Pulmonary artery endothelial cell (primary cell): Measurements from ENCODE around the gene RAB40B. TPM values are rescaled to one million over a fixed set of nuclear protein-coding genes. Genes with fewer than 3 reads are reported as not detected.
A peak's percentile ranks its signal among the peaks of the same experiment; 100 is the strongest.

ENCODE experiments used
- DNase-seq: peaks from one replicate; pipeline ENCODE4 v3.0.0-alpha.2; 2011; ENCODE audit warnings: low read depth, low spot score
- total RNA-seq: library from RNA; depleted of rRNA; stranded (reverse); fragments of >200 nt; gene quantifications from 2 replicates; pipeline ENCODE4 v1.2.3, GENCODE V29; 2014

Gene RAB40B
- total RNA-seq, 1 donor from 2014 or later = 9.1 TPM

- peak; percentile 67 for DNase-seq
Measured at GRCh38 chr17:82716203-82717010, 17.9 kb upstream of the RAB40B start, which contains the start of gene FN3KRP. TSS of gene FN3KRP (plus strand) at chr17:82716706. CDS start at chr17:82716756, 50 bp downstream.

GRCh38 chr17:82713071-82713723, 14.7 kb upstream of the RAB40B start:
- no peak for DNase-seq

GRCh38 chr17:82710499-82711232, 12.2 kb upstream of the RAB40B start:
- no peak for DNase-seq

GRCh38 chr17:82709676-82710498, 11.4 kb upstream of the RAB40B start:
- DNase-seq = no peak

DNA sequence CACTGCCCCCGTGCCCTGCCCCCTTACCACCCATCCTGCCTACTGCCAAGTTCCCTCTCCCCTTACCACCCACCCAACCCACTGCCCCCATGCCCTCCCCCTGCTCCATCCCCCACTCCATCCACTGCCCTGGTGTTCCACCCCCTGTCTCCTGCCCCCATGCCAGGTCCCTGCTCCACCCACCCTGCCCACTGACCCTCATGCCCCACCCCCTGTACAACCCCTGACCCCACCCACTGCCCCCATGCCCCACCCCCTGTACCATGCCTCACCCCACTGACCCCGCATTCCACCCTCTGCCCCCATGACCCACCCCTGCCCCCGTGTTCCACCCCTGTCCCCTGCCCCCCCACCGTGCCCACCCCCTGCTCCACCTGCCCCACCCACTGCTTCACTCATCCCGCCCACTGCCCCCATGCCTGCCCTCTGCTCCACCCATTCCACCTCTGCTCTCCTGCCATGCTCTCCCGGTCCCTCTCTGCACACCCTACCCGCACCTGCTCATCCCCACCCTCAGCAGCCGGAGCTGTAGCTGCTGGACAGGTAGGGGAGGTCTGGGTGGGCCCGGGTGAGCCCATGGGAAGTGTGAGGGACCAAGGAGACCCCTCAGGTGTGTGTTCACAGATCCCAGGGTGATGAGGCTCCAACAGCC, 10.7 kb upstream of the RAB40B start:
- DNase-seq = no peak

- DNase-seq = no peak
Measured at GRCh38 chr17:82705756-82706155, 7.3 kb upstream of the RAB40B start.

GRCh38 chr17:82704886-82705285, 6.4 kb upstream of the RAB40B start:
- no peak for DNase-seq

- DNase-seq = no peak
Measured at GRCh38 chr17:82703935-82704865, 5.7 kb upstream of the RAB40B start.

GRCh38 chr17:82703036-82703745, 4.7 kb upstream of the RAB40B start:
- no peak for DNase-seq

GRCh38 chr17:82702231-82702927, 3.9 kb upstream of the RAB40B start:
- no peak for DNase-seq

DNA sequence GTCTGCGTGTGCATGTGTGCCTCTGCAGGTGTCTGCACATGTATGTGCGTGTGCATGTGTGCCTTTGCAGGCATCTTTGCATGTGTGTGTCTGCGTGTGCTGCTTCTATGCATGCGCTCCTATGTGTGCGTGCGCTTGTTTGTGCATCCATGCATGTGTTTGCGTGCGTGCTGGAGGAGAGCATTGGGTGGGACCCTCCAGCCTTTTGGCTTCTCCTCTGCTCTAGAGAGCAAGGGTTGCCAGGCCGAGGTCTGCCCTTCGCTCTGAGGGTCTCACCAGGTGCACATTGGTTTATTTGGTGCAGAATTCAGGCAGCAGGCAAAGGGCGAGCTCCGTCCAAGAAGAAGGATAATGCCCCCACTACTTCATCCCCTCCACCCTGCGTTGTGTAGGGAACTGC, 1.1 kb upstream of the RAB40B start:
- no peak for DNase-seq

- no peak for DNase-seq
Measured at GRCh38 chr17:82698974-82699442, 510 bp upstream of the RAB40B start.

DNA sequence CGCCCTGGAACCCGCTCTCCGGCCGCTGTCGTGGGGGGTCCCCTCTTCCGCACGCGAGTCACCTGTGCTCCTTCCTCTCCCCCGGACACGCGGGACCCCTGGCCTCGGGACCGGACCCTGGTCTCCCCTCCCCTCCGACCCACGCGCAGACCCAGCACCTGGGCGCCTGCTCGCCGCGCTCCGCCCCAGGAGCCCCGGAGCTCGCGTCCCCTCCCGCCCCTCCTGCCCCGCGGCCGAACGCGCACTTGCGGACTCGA, 762 bp downstream of the RAB40B start:
- DNase-seq = no peak

- no peak for DNase-seq
Measured at GRCh38 chr17:82696916-82697807, 1.3 kb downstream of the RAB40B start.

DNA sequence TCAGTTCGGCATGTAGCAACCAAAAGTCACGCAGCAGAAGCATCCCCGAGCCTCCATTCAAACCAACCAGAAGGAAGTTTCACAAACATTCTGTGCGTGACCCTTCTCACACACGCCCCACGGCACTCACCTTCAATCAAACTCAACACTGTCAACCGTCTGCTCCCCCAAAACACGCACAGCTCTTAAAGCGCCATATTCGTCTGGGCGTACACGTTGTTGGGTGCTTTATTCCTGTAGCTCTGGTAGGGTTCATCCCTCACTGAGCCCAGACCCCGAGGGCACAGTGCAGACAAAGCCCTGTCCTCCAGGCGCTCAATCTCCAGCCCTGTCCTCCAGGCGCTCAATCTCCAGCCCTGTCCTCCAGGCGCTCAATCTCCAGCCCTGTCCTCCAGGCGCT, 2.2 kb downstream of the RAB40B start:
- DNase-seq = no peak

GRCh38 chr17:82694647-82695046, 3.9 kb downstream of the RAB40B start:
- DNase-seq = no peak

- DNase-seq = no peak
Measured at GRCh38 chr17:82693168-82693867, 5.2 kb downstream of the RAB40B start.
